Measurements from ENCODE around the gene RUFY1. TPM values are rescaled to one million over a fixed set of nuclear protein-coding genes. Genes with fewer than 3 reads are reported as not detected.

The RUFY1 gene
- total and polyA plus RNA-seq, 4 donors, result 32.2 to 51.2 (median 48.5) TPM

DNA sequence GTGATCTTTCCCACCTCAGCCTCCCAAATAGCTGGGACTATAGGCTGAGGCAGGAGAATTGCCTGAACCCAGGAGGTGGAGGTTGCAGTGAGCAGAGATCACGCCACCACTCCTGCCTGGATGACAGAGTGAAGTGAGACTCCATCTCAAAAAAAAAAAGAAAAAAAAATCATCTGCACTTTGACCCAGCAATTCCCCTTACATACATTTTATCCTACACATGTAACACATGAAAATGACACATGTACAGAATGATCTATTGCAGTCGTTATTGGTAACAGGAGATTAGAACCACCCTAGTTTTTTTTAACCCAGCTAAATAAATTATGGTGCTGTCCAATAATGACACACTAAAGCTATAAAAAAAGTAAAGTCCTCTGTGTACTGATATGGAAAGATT is 14.2 kb downstream of the RUFY1 start:
- WGBS (ENCODE audit: insufficient coverage), result no CpG with 5 or more reads among the region's 2 CpGs
- H3K36me3 ChIP-seq (ENCODE audit: control insufficient read depth, insufficient read depth, low read length), result peaks cover 67% of the 10 kb centered on the region

DNA sequence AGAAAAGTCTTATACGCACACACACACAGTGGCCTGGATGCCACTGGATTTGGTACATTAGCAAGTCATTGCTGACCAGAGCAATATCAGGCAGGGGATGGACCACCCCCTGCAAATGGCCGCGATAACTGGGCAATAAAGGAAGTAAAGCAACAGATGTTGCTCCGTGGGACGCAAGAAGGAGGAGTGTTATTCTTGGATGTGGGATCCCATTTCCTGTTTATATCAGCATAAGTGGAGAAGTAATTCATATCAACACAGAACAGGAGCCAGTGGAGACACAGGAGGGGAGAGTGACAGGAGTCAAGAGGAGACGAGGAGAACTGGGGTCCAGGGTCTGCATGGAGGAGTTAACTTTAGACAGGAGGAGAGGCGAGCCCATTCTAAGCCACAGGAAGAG is 18.4 kb downstream of the RUFY1 start:
- H3K27ac ChIP-seq (ENCODE audit: low read depth, low read length), result no peak overlapping the region
- H3K27me3 ChIP-seq (ENCODE audit: control insufficient read depth, insufficient read depth, low read length), result no peaks in the 10 kb centered on the region
- peaks cover 59% of the 10 kb centered on the region for H3K36me3 ChIP-seq (ENCODE audit: control insufficient read depth, insufficient read depth, low read length)
- WGBS (ENCODE audit: insufficient coverage), result 67% methylated on average over 3 of the region's 7 CpGs
- no peak overlapping the region for H3K4me3 ChIP-seq (ENCODE audit: low read depth, low read length)
- peak in 1 of 6 donors; percentile 26 for DNase-seq (ENCODE audit: low read depth in 4 of 6, low spot score in 6 of 6)
- H3K9me3 ChIP-seq (ENCODE audit: control insufficient read depth, insufficient read depth, low read length), result no peaks in the 10 kb centered on the region
- H3K4me1 ChIP-seq (ENCODE audit: control insufficient read depth, insufficient read depth, low read length), result no peaks in the 10 kb centered on the region

More for the DNA sequence above, 14.2 kb downstream of the RUFY1 start:
- no peaks in the 10 kb centered on the region for H3K27me3 ChIP-seq (ENCODE audit: control insufficient read depth, insufficient read depth, low read length)
- peaks cover 16% of the 10 kb centered on the region for H3K4me1 ChIP-seq (ENCODE audit: control insufficient read depth, insufficient read depth, low read length)
- no peak for DNase-seq (ENCODE audit: low read depth in 4 of 6, low spot score in 6 of 6)
- H3K9me3 ChIP-seq (ENCODE audit: control insufficient read depth, insufficient read depth, low read length), result no peaks in the 10 kb centered on the region
- H3K27ac ChIP-seq (ENCODE audit: low read depth, low read length), result no peak overlapping the region
- H3K4me3 ChIP-seq (ENCODE audit: low read depth, low read length), result no peak overlapping the region

DNA sequence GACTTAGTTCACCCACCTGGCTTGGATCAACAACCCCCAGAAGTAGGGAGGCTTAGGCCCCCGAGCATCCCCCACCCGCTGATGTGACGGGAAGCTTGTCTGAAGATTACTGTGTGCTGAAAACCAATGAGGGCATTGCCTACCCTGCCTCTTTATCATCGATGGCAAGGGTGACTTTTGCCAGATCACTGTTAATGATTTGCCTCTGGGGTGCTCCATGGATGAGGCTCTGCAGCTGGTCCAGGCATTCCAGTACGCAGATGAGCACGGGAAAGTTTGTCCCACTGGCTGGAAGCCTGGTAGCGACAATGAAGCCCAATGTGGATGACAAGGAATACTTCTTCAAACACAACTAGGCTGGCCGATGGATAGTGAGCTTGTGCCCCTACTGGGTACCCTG is 22.0 kb downstream of the RUFY1 start:
- Histone ChIP-seq H3K9me3 (ENCODE audit: control insufficient read depth, insufficient read depth, low read length) (no peaks in the 10 kb centered on the region), H3K4me3 (ENCODE audit: low read depth, low read length) (no peak overlapping the region), H3K36me3 (ENCODE audit: control insufficient read depth, insufficient read depth, low read length) (peaks cover 53% of the 10 kb centered on the region), H3K4me1 (ENCODE audit: control insufficient read depth, insufficient read depth, low read length) (no peaks in the 10 kb centered on the region), H3K27me3 (ENCODE audit: control insufficient read depth, insufficient read depth, low read length) (no peaks in the 10 kb centered on the region), H3K27ac (ENCODE audit: low read depth, low read length) (no peak overlapping the region)
- DNase-seq (ENCODE audit: low read depth in 4 of 6, low spot score in 6 of 6), result no peak
- 85% methylated on average over 7 of the region's 8 CpGs for WGBS (ENCODE audit: insufficient coverage)

DNA sequence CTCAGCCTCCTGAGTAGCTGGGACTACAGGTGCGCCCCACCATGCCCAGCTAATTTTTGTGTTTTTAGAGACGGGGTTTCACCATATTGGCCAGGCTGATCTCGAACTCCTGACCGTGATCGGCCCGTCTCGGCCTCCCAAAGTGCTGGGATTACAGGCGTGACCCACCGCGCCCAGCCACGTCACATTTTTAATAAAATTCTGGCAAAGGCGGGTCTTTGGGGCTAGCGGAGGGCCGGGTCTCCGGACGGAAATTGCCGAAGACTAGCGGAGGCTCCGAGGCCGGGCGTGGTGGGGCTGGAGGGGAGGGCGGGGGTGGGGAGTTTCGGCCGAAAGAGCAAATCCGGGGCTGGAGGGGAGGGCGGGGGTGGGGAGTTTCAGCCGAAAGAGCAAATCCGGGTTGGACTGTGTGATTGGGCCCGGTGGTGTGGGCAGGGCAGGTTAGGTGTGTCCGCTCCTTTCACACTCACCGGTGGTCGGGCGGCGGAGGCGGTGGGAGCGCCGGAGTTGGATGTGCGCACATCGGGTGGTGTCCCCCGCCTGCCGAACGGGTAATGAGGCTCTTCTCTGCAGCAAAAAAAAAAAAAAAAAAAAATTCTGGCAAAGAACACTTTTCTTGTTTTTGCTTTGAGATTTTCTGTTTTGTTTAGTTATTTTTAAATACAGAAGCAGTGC is 27.1 kb downstream of the RUFY1 start:
- Histone ChIP-seq H3K36me3 (ENCODE audit: control insufficient read depth, insufficient read depth, low read length) (peaks cover 50% of the 10 kb centered on the region), H3K27ac (ENCODE audit: low read depth, low read length) (no peak overlapping the region), H3K4me1 (ENCODE audit: control insufficient read depth, insufficient read depth, low read length) (no peaks in the 10 kb centered on the region), H3K4me3 (ENCODE audit: low read depth, low read length) (no peak overlapping the region), H3K27me3 (ENCODE audit: control insufficient read depth, insufficient read depth, low read length) (no peaks in the 10 kb centered on the region), H3K9me3 (ENCODE audit: control insufficient read depth, insufficient read depth, low read length) (no peaks in the 10 kb centered on the region)
- 96% methylated on average over 19 of the region's 42 CpGs for WGBS (ENCODE audit: insufficient coverage)
- no peak for DNase-seq (ENCODE audit: low read depth in 4 of 6, low spot score in 6 of 6)

DNA sequence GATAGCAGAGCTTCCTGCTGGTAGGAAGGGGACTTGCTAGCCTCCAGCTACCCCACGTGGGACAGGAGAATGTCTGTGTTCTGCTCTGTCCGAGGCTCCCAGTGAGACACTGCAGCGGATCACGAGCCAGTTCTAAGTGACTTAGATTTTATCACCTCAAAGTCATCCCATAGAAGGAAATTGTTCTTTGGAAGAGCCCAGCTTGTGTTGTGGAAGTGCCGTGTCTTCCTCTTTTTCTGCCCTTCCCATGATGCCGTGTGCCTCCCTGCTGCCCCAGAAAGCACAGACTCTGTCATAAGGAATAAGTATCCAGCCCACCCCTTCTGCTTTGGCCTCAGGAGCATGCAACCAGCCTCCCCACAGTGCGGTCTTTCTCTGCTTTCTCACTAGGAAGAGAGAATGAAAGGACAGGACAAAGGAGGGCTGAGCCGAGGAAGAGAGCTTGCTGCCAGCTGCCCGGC is 35.6 kb downstream of the RUFY1 start:
- H3K27ac ChIP-seq (ENCODE audit: low read depth, low read length), result no peak overlapping the region
- 44% methylated on average over 5 of the region's 9 CpGs for whole genome bisulfite sequencing (ENCODE audit: insufficient coverage)
- DNase-seq (ENCODE audit: low read depth in 4 of 6, low spot score in 6 of 6), result no peak
- no peaks in the 10 kb centered on the region for H3K4me1 ChIP-seq (ENCODE audit: control insufficient read depth, insufficient read depth, low read length)
- H3K27me3 ChIP-seq (ENCODE audit: control insufficient read depth, insufficient read depth, low read length), result no peaks in the 10 kb centered on the region
- H3K9me3 ChIP-seq (ENCODE audit: control insufficient read depth, insufficient read depth, low read length), result no peaks in the 10 kb centered on the region
- H3K36me3 ChIP-seq (ENCODE audit: control insufficient read depth, insufficient read depth, low read length), result peaks cover 71% of the 10 kb centered on the region
- no peak overlapping the region for H3K4me3 ChIP-seq (ENCODE audit: low read depth, low read length)

DNA sequence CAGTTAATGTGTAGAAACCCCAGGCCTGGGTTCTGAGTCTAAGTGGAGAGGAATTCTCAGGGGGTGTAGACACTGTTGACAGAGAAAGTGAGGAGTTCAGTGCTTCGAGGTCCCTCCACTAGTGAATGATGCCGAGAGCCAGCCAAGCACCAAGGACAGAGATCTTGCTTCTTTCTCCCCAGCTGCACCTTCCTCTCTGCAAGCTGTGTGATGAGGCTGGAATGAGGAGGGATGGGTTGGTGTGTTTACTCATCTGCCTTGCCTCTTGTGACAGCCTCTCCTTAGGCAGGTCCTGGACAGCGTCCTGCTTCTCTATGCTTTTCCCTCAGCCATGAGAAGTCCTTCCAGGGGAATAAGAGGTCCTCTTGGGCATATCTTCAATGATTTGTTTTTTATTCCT is 37.8 kb downstream of the RUFY1 start:
- no peak for DNase-seq (ENCODE audit: low read depth in 4 of 6, low spot score in 6 of 6)
- Histone ChIP-seq H3K4me3 (ENCODE audit: low read depth, low read length) (no peak overlapping the region), H3K9me3 (ENCODE audit: control insufficient read depth, insufficient read depth, low read length) (no peaks in the 10 kb centered on the region), H3K4me1 (ENCODE audit: control insufficient read depth, insufficient read depth, low read length) (no peaks in the 10 kb centered on the region), H3K36me3 (ENCODE audit: control insufficient read depth, insufficient read depth, low read length) (peaks cover 75% of the 10 kb centered on the region), H3K27me3 (ENCODE audit: control insufficient read depth, insufficient read depth, low read length) (no peaks in the 10 kb centered on the region), H3K27ac (ENCODE audit: low read depth, low read length) (no peak overlapping the region)
- WGBS (ENCODE audit: insufficient coverage), result no CpG with 5 or more reads among the region's 3 CpGs

DNA sequence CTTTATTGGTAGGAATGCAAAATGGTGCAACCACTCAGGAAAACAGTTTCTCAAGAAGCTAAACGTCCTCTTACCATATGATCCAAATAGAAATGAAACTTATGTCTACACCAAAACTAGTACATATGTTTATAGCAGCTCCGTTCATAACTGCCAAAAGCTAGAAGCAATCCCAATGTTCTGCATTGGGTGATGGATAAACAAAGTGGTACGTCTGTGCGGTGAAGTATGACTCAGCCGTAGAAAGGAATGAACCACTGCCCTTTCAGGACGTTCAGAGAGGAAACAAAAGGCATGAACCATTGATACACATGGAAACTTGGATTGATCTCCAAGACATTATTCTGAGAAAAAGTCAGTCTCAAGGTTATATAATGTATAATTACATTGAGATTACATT is 45.6 kb downstream of the RUFY1 start:
- Histone ChIP-seq H3K4me3 (ENCODE audit: low read depth, low read length) (no peak overlapping the region), H3K4me1 (ENCODE audit: control insufficient read depth, insufficient read depth, low read length) (no peaks in the 10 kb centered on the region), H3K9me3 (ENCODE audit: control insufficient read depth, insufficient read depth, low read length) (no peaks in the 10 kb centered on the region), H3K27ac (ENCODE audit: low read depth, low read length) (no peak overlapping the region), H3K36me3 (ENCODE audit: control insufficient read depth, insufficient read depth, low read length) (peaks cover 89% of the 10 kb centered on the region), H3K27me3 (ENCODE audit: control insufficient read depth, insufficient read depth, low read length) (no peaks in the 10 kb centered on the region)
- 86% methylated on average over 4 of the region's 6 CpGs for WGBS (ENCODE audit: insufficient coverage)
- no peak for DNase-seq (ENCODE audit: low read depth in 4 of 6, low spot score in 6 of 6)

DNA sequence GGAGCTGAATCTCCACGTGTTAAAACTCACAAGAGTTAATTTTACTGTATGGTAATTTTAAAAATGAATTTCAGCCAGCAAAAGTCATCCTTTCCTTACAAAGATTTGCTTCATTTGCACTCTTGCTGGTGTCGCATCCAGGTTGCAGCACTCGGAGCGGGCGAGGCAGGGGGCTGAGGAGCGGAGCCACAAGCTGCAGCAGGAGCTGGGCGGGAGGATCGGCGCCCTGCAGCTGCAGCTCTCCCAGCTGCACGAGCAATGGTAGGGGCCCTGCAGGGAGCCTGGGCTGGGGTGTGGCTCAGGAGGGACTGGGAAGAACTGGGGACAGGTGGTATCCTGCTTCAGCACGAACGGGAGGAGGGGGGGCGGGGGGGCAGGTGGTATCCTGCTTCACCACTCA is 46.1 kb downstream of the RUFY1 start:
- 91% methylated on average over 9 of the region's 13 CpGs for WGBS (ENCODE audit: insufficient coverage)
- Histone ChIP-seq H3K4me1 (ENCODE audit: control insufficient read depth, insufficient read depth, low read length) (no peaks in the 10 kb centered on the region), H3K4me3 (ENCODE audit: low read depth, low read length) (no peak overlapping the region), H3K27ac (ENCODE audit: low read depth, low read length) (no peak overlapping the region), H3K27me3 (ENCODE audit: control insufficient read depth, insufficient read depth, low read length) (no peaks in the 10 kb centered on the region), H3K9me3 (ENCODE audit: control insufficient read depth, insufficient read depth, low read length) (no peaks in the 10 kb centered on the region), H3K36me3 (ENCODE audit: control insufficient read depth, insufficient read depth, low read length) (peaks cover 88% of the 10 kb centered on the region)
- no peak for DNase-seq (ENCODE audit: low read depth in 4 of 6, low spot score in 6 of 6)

DNA sequence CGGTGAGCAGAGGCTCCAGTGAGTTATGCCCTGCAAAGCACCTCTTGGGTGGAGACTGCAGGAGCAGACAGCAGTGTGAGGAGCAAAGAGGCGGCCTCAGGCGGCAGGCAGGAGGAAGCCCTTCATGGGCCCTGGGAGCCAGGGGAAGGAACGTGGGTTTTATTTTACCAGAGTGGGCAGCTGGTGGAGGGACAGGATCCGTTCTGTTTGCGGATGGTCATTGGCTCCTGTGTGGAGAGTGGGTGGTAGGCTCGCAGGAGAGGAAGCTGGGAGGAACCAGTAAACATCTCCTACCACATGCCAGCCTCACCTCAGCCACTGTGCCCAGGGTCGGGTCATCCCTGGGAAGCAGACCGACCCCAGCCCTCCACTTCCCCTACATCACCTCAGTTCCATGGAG is 48.7 kb downstream of the RUFY1 start:
- no peak overlapping the region for H3K27ac ChIP-seq (ENCODE audit: low read depth, low read length)
- no peak for DNase-seq (ENCODE audit: low read depth in 4 of 6, low spot score in 6 of 6)
- no peaks in the 10 kb centered on the region for H3K4me1 ChIP-seq (ENCODE audit: control insufficient read depth, insufficient read depth, low read length)
- H3K36me3 ChIP-seq (ENCODE audit: control insufficient read depth, insufficient read depth, low read length), result peaks cover 92% of the 10 kb centered on the region
- no peaks in the 10 kb centered on the region for H3K9me3 ChIP-seq (ENCODE audit: control insufficient read depth, insufficient read depth, low read length)
- 86% methylated on average over 6 of the region's 9 CpGs for WGBS (ENCODE audit: insufficient coverage)
- H3K27me3 ChIP-seq (ENCODE audit: control insufficient read depth, insufficient read depth, low read length), result no peaks in the 10 kb centered on the region
- H3K4me3 ChIP-seq (ENCODE audit: low read depth, low read length), result no peak overlapping the region

DNA sequence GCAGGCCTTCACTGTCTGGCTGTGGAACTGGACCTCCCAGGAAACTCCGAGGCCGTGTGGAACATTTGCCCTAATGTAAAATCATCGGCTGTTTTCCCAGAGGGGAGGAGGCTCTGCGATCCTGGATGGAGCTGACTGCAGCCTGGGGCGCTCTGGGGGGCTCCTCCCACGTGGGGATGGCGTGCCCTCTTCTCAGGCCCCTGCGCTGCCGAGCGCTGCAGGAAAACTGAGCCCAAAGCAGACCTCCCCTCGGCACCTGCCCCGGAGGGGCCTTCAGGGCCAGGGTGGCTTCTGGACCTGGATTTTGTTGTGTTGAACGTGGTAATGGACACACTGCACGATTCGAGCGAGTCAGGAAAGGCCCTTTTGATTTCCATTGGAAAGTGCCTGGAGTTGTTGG is 49.2 kb downstream of the RUFY1 start:
- Histone ChIP-seq H3K36me3 (ENCODE audit: control insufficient read depth, insufficient read depth, low read length) (peaks cover 92% of the 10 kb centered on the region), H3K27ac (ENCODE audit: low read depth, low read length) (no peak overlapping the region)
- 93% methylated on average over 16 of the region's 16 CpGs for WGBS (ENCODE audit: insufficient coverage)

More for the DNA sequence above, 49.2 kb downstream of the RUFY1 start:
- no peaks in the 10 kb centered on the region for H3K4me1 ChIP-seq (ENCODE audit: control insufficient read depth, insufficient read depth, low read length)
- no peak overlapping the region for H3K4me3 ChIP-seq (ENCODE audit: low read depth, low read length)
- H3K27me3 ChIP-seq (ENCODE audit: control insufficient read depth, insufficient read depth, low read length), result no peaks in the 10 kb centered on the region
- H3K9me3 ChIP-seq (ENCODE audit: control insufficient read depth, insufficient read depth, low read length), result no peaks in the 10 kb centered on the region
- no peak for DNase-seq (ENCODE audit: low read depth in 4 of 6, low spot score in 6 of 6)
